Naive B cell (primary cell): ENCODE measurements around the gene EPHX1. TPM values are rescaled to one million over a fixed set of nuclear protein-coding genes. Genes with fewer than 3 reads are reported as not detected.
A peak's percentile ranks its signal among the peaks of the same experiment; 100 is the strongest.

Experiments
- ATAC-seq, 2 donors: fragments of 150-1000 bp; cut with Tn5 transposase; 2 replicates each; pipeline ENCODE4 v1.10.0; 2021; ENCODE audit warnings: low read depth in 2 of 2, mild to moderate bottlenecking in 2 of 2, moderate library complexity in 2 of 2
- DNase-seq: peaks from one replicate; pipeline ENCODE4 v3.0.0; 2022
- H3K27ac Mint-ChIP-seq, 6 donors: one replicate each; pipeline ENCODE4 v1.8.0; 2020 to 2022; ENCODE audit warnings: mild to moderate bottlenecking in 6 of 6, mixed read lengths in 6 of 6, moderate library complexity in 5 of 6, inconsistent platforms in 2 of 6
- H3K27me3 Mint-ChIP-seq, 3 donors: one replicate each; pipeline ENCODE4 v1.8.0; 2021 to 2022; ENCODE audit warnings: mixed read lengths in 3 of 3, mild to moderate bottlenecking in 1 of 3
- H3K36me3 Mint-ChIP-seq, 2 donors: one replicate each; pipeline ENCODE4 v1.8.0; 2020 to 2022; ENCODE audit warnings: mixed read lengths in 2 of 2, inconsistent platforms in 1 of 2, mild to moderate bottlenecking in 1 of 2
- H3K4me1 Mint-ChIP-seq, 3 donors: one replicate each; pipeline ENCODE4 v1.8.0; 2020 to 2022; ENCODE audit warnings: mixed read lengths in 3 of 3, inconsistent platforms in 1 of 3, mild to moderate bottlenecking in 1 of 3, moderate library complexity in 1 of 3
- H3K4me3 Mint-ChIP-seq, 8 donors: one replicate each; pipeline ENCODE4 v1.8.0; 2020 to 2022; ENCODE audit warnings: mild to moderate bottlenecking in 8 of 8, mixed read lengths in 8 of 8, moderate library complexity in 8 of 8, inconsistent platforms in 2 of 8
- H3K9me3 Mint-ChIP-seq, 7 donors: one replicate each; pipeline ENCODE4 v1.8.0; 2020 to 2022; ENCODE audit warnings: mixed read lengths in 7 of 7, mild to moderate bottlenecking in 5 of 7, inconsistent platforms in 2 of 7, moderate library complexity in 1 of 7
- polyA plus RNA-seq, 6 donors: library from polyadenylated mRNA; unstranded; fragments of 300-500 nt; fragmentation: Illumina TruSeq; gene quantifications; one replicate each; pipeline ENCODE4 v1.2.3, GENCODE V29; 2021; ENCODE audit warnings: low read depth in 6 of 6

The EPHX1 gene
- polyA plus RNA-seq, 6 donors from 2014 or later: 0.24 to 1.1 (median 1.0) TPM; not detected in 1

GRCh38 chr1:225871359-225872074 lies 61.6 kb downstream of the EPHX1 start:
- Mint-ChIP-seq H3K36me3 (peaks cover 6 to 19% of the 10 kb centered on the region in 2 donors), H3K27me3 (no peaks in the 10 kb centered on the region), H3K27ac (peak overlapping the region in 1 of 6 donors; percentile 26), H3K4me1 (peaks cover 5 to 22% (median 11%) of the 10 kb centered on the region in 3 donors), H3K9me3 (no peaks in the 10 kb centered on the region), H3K4me3 (no peak overlapping the region)
- DNase-seq (no peak), ATAC-seq (no peak)

- no peak for DNase-seq
- Mint-ChIP-seq H3K9me3 (no peaks in the 10 kb centered on the region), H3K27me3 (no peaks in the 10 kb centered on the region), H3K4me3 (no peak overlapping the region), H3K36me3 (peaks cover under 1 to 19% of the 10 kb centered on the region in 2 donors), H3K27ac (no peak overlapping the region), H3K4me1 (peaks cover under 1 to 17% (median 7%) of the 10 kb centered on the region in 3 donors)
- ATAC-seq: no peak
Measured at GRCh38 chr1:225872075-225872430, 62.1 kb downstream of the EPHX1 start.

GRCh38 chr1:225873281-225873850 lies 63.4 kb downstream of the EPHX1 start:
- no peaks in the 10 kb centered on the region for H3K9me3 Mint-ChIP-seq
- H3K36me3 Mint-ChIP-seq: peaks cover 0 to 13% of the 10 kb centered on the region in 2 donors
- peaks cover 6 to 25% (median 13%) of the 10 kb centered on the region in 3 donors for H3K4me1 Mint-ChIP-seq
- no peak overlapping the region for H3K4me3 Mint-ChIP-seq
- no peaks in the 10 kb centered on the region for H3K27me3 Mint-ChIP-seq
- ATAC-seq (no peak), DNase-seq (no peak)
- peak overlapping the region in 2 of 6 donors; percentile 26 to 74 for H3K27ac Mint-ChIP-seq

- DNase-seq (no peak), ATAC-seq (no peak)
- Mint-ChIP-seq H3K27ac (no peak overlapping the region), H3K27me3 (no peaks in the 10 kb centered on the region), H3K36me3 (peaks cover 0 to 10% of the 10 kb centered on the region in 2 donors), H3K9me3 (no peaks in the 10 kb centered on the region), H3K4me3 (no peak overlapping the region), H3K4me1 (peaks cover 16 to 33% (median 23%) of the 10 kb centered on the region in 3 donors)
Measured at GRCh38 chr1:225874431-225874830, 64.5 kb downstream of the EPHX1 start.

GRCh38 chr1:225875044-225875815 lies 65.3 kb downstream of the EPHX1 start:
- Mint-ChIP-seq H3K4me1 (peaks cover 24 to 41% (median 31%) of the 10 kb centered on the region in 3 donors), H3K4me3 (no peak overlapping the region), H3K36me3 (peaks cover 0 to 10% of the 10 kb centered on the region in 2 donors), H3K27ac (peak overlapping the region in 2 of 6 donors; percentile 30 to 39), H3K9me3 (no peaks in the 10 kb centered on the region), H3K27me3 (no peaks in the 10 kb centered on the region)
- DNase-seq: no peak
- ATAC-seq: no peak

DNA sequence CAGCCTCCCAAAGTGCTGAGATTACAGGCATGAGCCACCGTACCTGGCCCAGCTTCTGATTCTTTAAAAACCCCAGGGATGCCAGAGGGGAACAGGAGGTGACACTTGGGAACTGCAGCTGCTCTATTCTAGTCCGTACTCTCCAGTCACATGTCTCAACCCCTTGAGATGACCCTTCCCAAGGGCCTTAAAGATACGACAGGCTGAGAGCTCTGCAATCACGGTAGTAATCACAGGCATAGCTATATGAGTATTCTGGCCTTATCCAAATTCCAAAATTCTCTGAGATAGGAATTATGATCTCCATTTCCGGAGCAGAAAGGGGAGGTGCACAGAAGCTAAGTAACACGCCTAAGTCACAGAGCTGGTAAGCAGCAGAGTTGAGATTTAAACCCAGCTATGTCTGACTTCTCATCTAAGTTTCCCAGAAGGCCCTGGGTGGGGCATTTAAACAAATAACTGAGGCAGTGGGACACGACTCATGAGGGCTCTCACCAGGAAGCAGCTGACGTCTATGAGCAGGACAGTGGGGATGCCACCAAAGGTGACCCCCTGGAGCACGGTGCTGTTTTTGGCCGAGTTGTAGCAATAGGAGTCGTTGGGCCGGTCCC lies 67.1 kb downstream of the EPHX1 start:
- no peaks in the 10 kb centered on the region for H3K9me3 Mint-ChIP-seq
- DNase-seq: no peak
- H3K4me3 Mint-ChIP-seq: peak overlapping the region in 2 of 8 donors; percentile 25 to 50
- no peak for ATAC-seq
- H3K36me3 Mint-ChIP-seq: peaks cover 0 to 6% of the 10 kb centered on the region in 2 donors
- no peaks in the 10 kb centered on the region for H3K27me3 Mint-ChIP-seq
- H3K4me1 Mint-ChIP-seq: peaks cover 34 to 55% (median 44%) of the 10 kb centered on the region in 3 donors
- peak overlapping the region in 2 of 6 donors; percentile 76 to 80 for H3K27ac Mint-ChIP-seq

DNA sequence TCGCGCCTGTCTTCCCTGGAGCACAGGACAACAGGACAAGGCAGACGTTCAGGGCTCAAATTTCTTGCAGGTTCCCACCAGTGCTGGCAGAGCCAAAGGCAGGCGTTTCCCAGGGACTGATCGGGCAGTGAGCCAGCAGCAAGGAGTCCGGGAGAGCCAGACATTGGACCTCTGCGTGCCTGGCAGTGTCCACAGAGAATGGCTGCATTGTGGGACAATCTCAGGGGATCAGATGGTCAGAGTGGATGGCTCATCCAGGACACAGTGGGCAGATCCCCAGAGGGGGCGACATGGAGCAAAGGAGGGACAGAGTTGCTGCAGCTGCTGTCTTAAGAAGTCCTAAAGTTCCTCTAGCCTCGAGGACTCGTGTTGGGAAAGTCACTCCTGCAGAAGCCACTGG lies 67.7 kb downstream of the EPHX1 start:
- Mint-ChIP-seq H3K9me3 (no peaks in the 10 kb centered on the region), H3K27me3 (no peaks in the 10 kb centered on the region), H3K4me1 (peaks cover 34 to 55% (median 44%) of the 10 kb centered on the region in 3 donors), H3K4me3 (peak overlapping the region in 5 of 8 donors; percentile 28 to 78 (median 37)), H3K27ac (peak overlapping the region in 2 of 6 donors; percentile 12 to 80), H3K36me3 (peaks cover 0 to 6% of the 10 kb centered on the region in 2 donors)
- ATAC-seq (no peak), DNase-seq (no peak)

DNA sequence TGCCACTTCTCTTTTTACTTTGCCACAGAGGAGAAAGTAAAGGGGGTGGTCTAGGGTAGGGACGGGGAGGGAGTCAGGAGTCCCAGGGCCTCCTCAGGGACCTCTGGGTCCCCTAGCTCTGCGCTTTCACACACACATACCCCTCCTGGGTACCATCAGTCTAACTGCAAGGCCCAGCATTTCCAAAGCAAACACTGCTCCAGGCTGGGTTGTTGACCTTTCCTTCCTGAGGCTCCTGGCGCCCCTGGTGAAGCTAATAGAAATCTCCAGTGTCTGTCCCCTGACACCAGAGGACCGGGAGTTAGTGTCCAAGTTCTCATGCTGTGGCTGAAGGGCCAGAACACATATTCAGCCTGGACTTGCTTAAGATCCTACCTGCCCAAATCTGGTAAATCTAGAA lies 68.4 kb downstream of the EPHX1 start:
- Mint-ChIP-seq H3K36me3 (peaks cover 0 to 6% of the 10 kb centered on the region in 2 donors), H3K4me3 (peak overlapping the region in 4 of 8 donors; percentile 22 to 97 (median 56)), H3K4me1 (peaks cover 37 to 57% (median 48%) of the 10 kb centered on the region in 3 donors), H3K27me3 (no peaks in the 10 kb centered on the region), H3K9me3 (no peaks in the 10 kb centered on the region), H3K27ac (peak overlapping the region in 3 of 6 donors; percentile 10 to 80 (median 34))
- no peak for DNase-seq
- no peak for ATAC-seq

GRCh38 chr1:225879521-225880221 lies 69.7 kb downstream of the EPHX1 start:
- Mint-ChIP-seq H3K27ac (peak overlapping the region; percentile 44 to 93 (median 76)), H3K36me3 (no peaks in the 10 kb centered on the region), H3K27me3 (no peaks in the 10 kb centered on the region), H3K4me3 (peak overlapping the region; percentile 90 to 97 (median 95)), H3K9me3 (no peaks in the 10 kb centered on the region), H3K4me1 (peaks cover 45 to 58% (median 56%) of the 10 kb centered on the region in 3 donors)
- DNase-seq: no peak
- ATAC-seq: peak; percentile 26 to 37

DNA sequence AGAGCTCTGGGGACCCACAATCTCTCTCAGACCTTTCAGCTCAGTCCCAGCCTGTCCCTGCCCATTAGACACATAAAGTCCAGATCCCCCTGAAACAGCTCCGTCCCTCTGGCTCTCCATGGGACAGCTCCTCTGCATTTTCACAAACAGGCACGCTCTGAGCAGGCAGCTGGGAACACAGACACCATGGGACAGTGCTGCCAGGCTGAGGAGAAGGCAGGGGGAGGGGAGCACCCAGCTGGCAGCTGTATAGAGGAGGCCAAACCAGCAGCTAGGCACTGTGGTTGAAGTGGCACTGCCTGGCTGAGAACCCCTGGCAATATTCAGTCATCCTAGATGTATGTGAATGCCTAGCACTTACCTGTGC lies 70.3 kb downstream of the EPHX1 start:
- DNase-seq: no peak
- H3K36me3 Mint-ChIP-seq: no peaks in the 10 kb centered on the region
- H3K4me3 Mint-ChIP-seq: peak overlapping the region; percentile 90 to 97 (median 95)
- H3K4me1 Mint-ChIP-seq: peaks cover 45 to 58% (median 56%) of the 10 kb centered on the region in 3 donors
- no peaks in the 10 kb centered on the region for H3K9me3 Mint-ChIP-seq
- peak overlapping the region; percentile 56 to 93 (median 78) for H3K27ac Mint-ChIP-seq
- ATAC-seq: no peak
- no peaks in the 10 kb centered on the region for H3K27me3 Mint-ChIP-seq

DNA sequence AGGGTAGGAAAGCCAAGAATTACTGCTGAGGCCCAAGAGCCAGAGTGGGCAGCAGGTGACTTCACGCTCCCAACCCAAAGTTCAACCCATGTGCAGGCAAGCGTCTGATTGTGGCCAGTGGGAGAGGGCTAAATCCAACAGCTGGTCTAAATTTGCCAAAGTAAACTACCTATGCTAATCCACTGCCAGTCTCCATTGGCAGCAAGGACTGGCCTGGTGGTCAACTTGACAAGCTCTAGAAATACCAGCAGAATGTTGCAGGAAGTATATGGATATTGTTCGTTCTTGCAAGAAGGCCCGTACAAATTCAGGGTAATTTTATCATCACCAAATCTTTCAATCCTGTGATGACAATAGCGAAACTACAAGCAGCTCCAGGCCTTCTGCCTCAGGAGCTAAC lies 70.7 kb downstream of the EPHX1 start:
- Mint-ChIP-seq H3K27ac (peak overlapping the region; percentile 52 to 93 (median 80)), H3K36me3 (no peaks in the 10 kb centered on the region), H3K4me1 (peaks cover 45 to 58% (median 56%) of the 10 kb centered on the region in 3 donors), H3K9me3 (no peaks in the 10 kb centered on the region), H3K27me3 (no peaks in the 10 kb centered on the region), H3K4me3 (peak overlapping the region; percentile 90 to 97 (median 95))
- no peak for ATAC-seq
- no peak for DNase-seq

DNA sequence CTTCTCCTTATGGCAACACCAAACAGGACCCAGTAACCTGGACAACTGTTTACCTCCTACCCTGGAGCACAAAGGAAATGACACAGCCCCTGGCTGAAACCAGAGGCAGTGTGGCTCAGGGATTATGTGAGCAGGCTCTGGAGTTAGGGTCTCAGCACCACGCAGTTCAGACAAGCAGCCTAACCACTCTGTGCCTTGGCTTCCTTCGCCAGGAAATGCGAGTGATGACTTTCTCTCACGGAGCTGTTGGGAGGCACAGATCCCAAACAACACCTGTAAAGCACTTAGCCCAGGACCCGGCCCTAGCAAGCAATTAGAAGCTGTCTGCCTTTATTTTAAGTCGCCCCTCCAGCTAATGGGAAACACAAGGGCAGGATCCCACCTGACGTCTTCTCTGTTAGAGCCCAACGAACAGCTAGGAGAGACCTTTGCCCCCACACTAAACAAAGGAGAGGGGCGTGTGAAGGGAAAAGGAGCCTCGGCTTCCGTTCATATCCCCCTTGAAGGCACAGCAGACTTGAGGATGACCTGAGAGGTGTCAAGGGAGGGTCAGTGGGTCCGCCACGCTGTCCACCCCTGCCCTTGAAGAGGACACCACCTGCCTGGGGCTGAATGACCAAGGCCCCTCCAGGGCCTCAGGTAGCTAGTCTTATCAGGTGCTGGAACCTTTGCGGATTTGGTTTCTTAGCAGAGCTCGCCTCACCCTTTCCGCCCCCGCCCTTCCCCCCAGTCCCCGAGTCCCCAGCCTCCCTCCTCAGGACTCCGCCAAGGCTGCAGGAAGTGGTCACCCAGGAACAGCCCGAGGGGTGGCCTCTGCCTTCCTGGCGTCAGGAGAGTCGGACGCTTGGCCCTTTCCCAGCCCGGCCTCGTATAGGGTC lies 71.4 kb downstream of the EPHX1 start:
- H3K36me3 Mint-ChIP-seq: no peaks in the 10 kb centered on the region
- no peaks in the 10 kb centered on the region for H3K27me3 Mint-ChIP-seq
- H3K4me1 Mint-ChIP-seq: peaks cover 45 to 56% (median 55%) of the 10 kb centered on the region in 3 donors
- ATAC-seq (peak; percentile 11 to 16), DNase-seq (no peak)
- peak overlapping the region; percentile 90 to 97 (median 95) for H3K4me3 Mint-ChIP-seq
- no peaks in the 10 kb centered on the region for H3K9me3 Mint-ChIP-seq
- peak overlapping the region; percentile 40 to 93 (median 82) for H3K27ac Mint-ChIP-seq
